Hepatocyte (in vitro differentiated cells): ENCODE measurements around the gene RHOA. TPM values are rescaled to one million over a fixed set of nuclear protein-coding genes. Genes with fewer than 3 reads are reported as not detected.

ENCODE experiments used
- DNase-seq: peaks from one replicate; pipeline ENCODE4 v3.0.0-alpha.2; 2016; ENCODE audit warnings: low spot score
- H2AFZ ChIP-seq: fragments of 200-600 bp; sonication (generic); 2 replicates; pipeline ENCODE4 v1.6.0; 2016; ENCODE audit warnings: antibody characterized with exemption, mild to moderate bottlenecking
- H3K27ac ChIP-seq: fragments of 200-600 bp; sonication (generic); 2 replicates; pipeline ENCODE4 v1.5.1; 2016; ENCODE audit warnings: mild to moderate bottlenecking
- H3K27me3 ChIP-seq: fragments of 200-600 bp; sonication (generic); 2 replicates; pipeline ENCODE4 v1.6.1; 2016
- H3K36me3 ChIP-seq: fragments of 200-600 bp; sonication (generic); replicated peaks from 2 replicates; pipeline ENCODE4 v1.5.1; 2016; ENCODE audit warnings: low read depth; ENCODE audit not compliant: insufficient read depth
- H3K4me1 ChIP-seq: fragments of 200-600 bp; sonication (generic); 2 replicates; pipeline ENCODE4 v1.5.1; 2016; ENCODE audit warnings: mild to moderate bottlenecking, moderate library complexity; ENCODE audit not compliant: insufficient read depth
- H3K4me2 ChIP-seq: fragments of 200-600 bp; sonication (generic); 2 replicates; pipeline ENCODE4 v1.6.0; 2016
- H3K4me3 ChIP-seq: fragments of 200-600 bp; sonication (generic); 2 replicates; pipeline ENCODE4 v1.5.1; 2016; ENCODE audit warnings: mild to moderate bottlenecking
- H3K79me2 ChIP-seq: fragments of 200-600 bp; sonication (generic); 2 replicates; pipeline ENCODE4 v1.6.0; 2017; ENCODE audit warnings: mild to moderate bottlenecking
- H3K9me2 ChIP-seq: fragments of 200-600 bp; sonication (generic); replicated peaks from 2 replicates; pipeline ENCODE4 v1.6.0; 2017; ENCODE audit warnings: mild to moderate bottlenecking; ENCODE audit not compliant: insufficient read depth
- H3K9me3 ChIP-seq: fragments of 200-600 bp; sonication (generic); 2 replicates; pipeline ENCODE4 v1.5.1; 2016; ENCODE audit warnings: low read depth, mild to moderate bottlenecking
- H4K20me1 ChIP-seq: fragments of 200-600 bp; sonication (generic); 2 replicates; pipeline ENCODE4 v1.6.0; 2016; ENCODE audit warnings: mild to moderate bottlenecking; ENCODE audit not compliant: insufficient read depth, poor library complexity, severe bottlenecking
- CTCF ChIP-seq: fragments of 200-600 bp; sonication (generic); IDR thresholded peaks from 2 replicates; pipeline ENCODE4 v1.5.1; 2016; ENCODE audit warnings: antibody characterized with exemption, mild to moderate bottlenecking; ENCODE audit not compliant: poor library complexity
- EZH2 ChIP-seq: fragments of 200-600 bp; sonication (generic); IDR thresholded peaks from 2 replicates; pipeline ENCODE4 v1.6.1; 2016; ENCODE audit warnings: antibody characterized with exemption, mild to moderate bottlenecking, borderline replicate concordance
- EZH2phosphoT487 ChIP-seq: fragments of 200-600 bp; sonication (generic); IDR thresholded peaks from one replicate; pipeline ENCODE4 v1.6.1; 2018; ENCODE audit warnings: antibody characterized with exemption, mild to moderate bottlenecking, low read depth, moderate library complexity; ENCODE audit not compliant: unreplicated experiment, severe bottlenecking
- WGBS: methylation state at CpG from one replicate; pipeline ENCODE4 v1.1.6; 2016; ENCODE audit warnings: low lambda C conversion rate; ENCODE audit errors: missing lambda C conversion rate; 5-methylcytosine and 5-hydroxymethylcytosine counted together
- polyA plus RNA-seq: library from polyadenylated mRNA; unstranded; fragments of >200 nt; fragmentation: Nextera tagmentation; extraction: Ambion mirVana; gene quantifications from 2 replicates; pipeline ENCODE4 v1.2.1, GENCODE V29; 2016
- total RNA-seq: library from RNA; depleted of rRNA; stranded (reverse); fragments of >200 nt; gene quantifications from 2 replicates; pipeline ENCODE4 v1.2.3, GENCODE V29; 2014

Gene RHOA
- total and polyA plus RNA-seq, 2 experiments from 2014 or later: 392 to 434 TPM

- no peaks in the 10 kb centered on the region for H3K36me3 ChIP-seq
- 96% methylated on average over 1 of the region's 1 CpG for WGBS
These were observed 97.7 kb downstream of the RHOA start for GRCh38 chr3:49313896-49314688.

DNA sequence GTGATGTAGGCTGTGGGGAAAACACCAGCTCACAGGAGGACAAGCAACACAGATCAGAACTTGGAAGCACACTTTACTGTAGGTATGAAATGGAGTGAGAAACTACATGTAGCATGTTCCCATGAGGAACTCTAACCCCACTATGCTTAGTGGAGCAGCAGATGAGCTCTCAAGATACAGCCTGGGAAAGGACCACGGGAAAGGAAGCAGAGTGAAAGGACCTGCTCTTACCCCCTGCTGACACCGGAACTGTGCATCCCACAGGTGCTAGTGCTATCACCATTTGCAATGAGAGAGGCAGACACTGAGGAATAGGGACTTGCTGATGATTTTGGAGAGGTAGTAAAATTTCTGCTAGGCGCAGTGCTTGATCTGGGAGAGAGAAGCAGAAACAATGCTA is 100.5 kb downstream of the RHOA start:
- Histone ChIP-seq H3K79me2 (no peaks in the 10 kb centered on the region), H3K9me2 (no peaks in the 10 kb centered on the region), H4K20me1 (no peaks in the 10 kb centered on the region), H3K9me3 (no peaks in the 10 kb centered on the region), H3K4me3 (no peak overlapping the region), H3K27ac (no peak overlapping the region), H3K4me1 (no peaks in the 10 kb centered on the region), H3K4me2 (no peak overlapping the region), H3K27me3 (no peaks in the 10 kb centered on the region), H2AFZ (no peak overlapping the region), H3K36me3 (no peaks in the 10 kb centered on the region)
- DNase-seq: no peak
- TF ChIP-seq EZH2phosphoT487: no peak
- no peak for TF ChIP-seq CTCF
- TF ChIP-seq EZH2: no peak
- 94% methylated on average over 3 of the region's 3 CpGs for WGBS

More at GRCh38 chr3:49313896-49314688, 97.7 kb downstream of the RHOA start:
- no peak overlapping the region for H2AFZ ChIP-seq
- no peaks in the 10 kb centered on the region for H3K4me1 ChIP-seq
- H3K27me3 ChIP-seq: no peaks in the 10 kb centered on the region
- no peak for DNase-seq
- H4K20me1 ChIP-seq: no peaks in the 10 kb centered on the region
- no peaks in the 10 kb centered on the region for H3K79me2 ChIP-seq
- no peaks in the 10 kb centered on the region for H3K9me3 ChIP-seq
- H3K9me2 ChIP-seq: no peaks in the 10 kb centered on the region
- no peak overlapping the region for H3K4me2 ChIP-seq
- no peak overlapping the region for H3K4me3 ChIP-seq
- TF ChIP-seq EZH2phosphoT487 (no peak), EZH2 (no peak), CTCF (no peak)
- no peak overlapping the region for H3K27ac ChIP-seq

DNA sequence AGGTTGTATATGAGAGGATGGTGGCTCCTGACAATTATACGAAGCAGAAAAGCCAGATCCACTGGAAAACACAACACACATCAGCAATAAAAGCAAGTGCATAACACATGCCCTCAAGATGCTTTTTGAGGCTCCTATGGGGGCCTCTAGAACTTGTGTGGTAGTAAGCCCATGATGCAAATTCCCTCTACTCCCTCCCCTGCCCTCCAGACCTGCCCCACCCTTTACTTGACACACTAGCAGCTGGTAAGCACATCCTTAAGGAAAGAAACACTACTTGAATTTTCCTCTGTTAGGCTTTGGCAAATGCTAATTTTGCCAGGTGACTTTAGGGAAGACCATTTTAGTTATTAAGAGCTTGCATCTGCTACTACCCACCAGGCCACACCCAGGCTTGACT is 101.1 kb downstream of the RHOA start:
- no peak for DNase-seq
- no peak for TF ChIP-seq CTCF
- TF ChIP-seq EZH2phosphoT487: no peak
- no peak for TF ChIP-seq EZH2
- H3K4me1 ChIP-seq: no peaks in the 10 kb centered on the region
- H3K27me3 ChIP-seq: no peaks in the 10 kb centered on the region
- no peak overlapping the region for H3K4me3 ChIP-seq
- WGBS: 100% methylated on average over 1 of the region's 1 CpG
- H2AFZ ChIP-seq: no peak overlapping the region
- H4K20me1 ChIP-seq: no peaks in the 10 kb centered on the region
- no peaks in the 10 kb centered on the region for H3K9me2 ChIP-seq
- no peaks in the 10 kb centered on the region for H3K9me3 ChIP-seq
- H3K27ac ChIP-seq: no peak overlapping the region
- no peak overlapping the region for H3K4me2 ChIP-seq
- no peaks in the 10 kb centered on the region for H3K79me2 ChIP-seq
- no peaks in the 10 kb centered on the region for H3K36me3 ChIP-seq

Other genes starting within 250 kb of the RHOA start
- 36.5 and 40.9 TPM in 2 replicates for gene CCDC71, start 245.6 kb downstream of the RHOA start, total RNA-seq
- 0.09 and 0.60 TPM in 2 replicates for gene CCDC71, start 245.6 kb downstream of the RHOA start, polyA plus RNA-seq
- gene KLHDC8B, start 240.4 kb downstream of the RHOA start, total RNA-seq: 54.6 and 72.0 TPM in 2 replicates
- gene KLHDC8B, start 240.4 kb downstream of the RHOA start, polyA plus RNA-seq: 86.4 and 97.1 TPM in 2 replicates
- gene C3orf62, start 134.7 kb downstream of the RHOA start, total RNA-seq: 1.8 and 4.5 TPM in 2 replicates
- 2.8 and 3.3 TPM in 2 replicates for gene C3orf62, start 134.7 kb downstream of the RHOA start, polyA plus RNA-seq
- 14.4 and 20.1 TPM in 2 replicates for gene USP4, start 71.9 kb downstream of the RHOA start, total RNA-seq
- gene USP4, start 71.9 kb downstream of the RHOA start, polyA plus RNA-seq: 23.9 and 26.5 TPM in 2 replicates
- 186 and 205 TPM in 2 replicates for gene GPX1, start 53.6 kb downstream of the RHOA start, total RNA-seq
- gene GPX1, start 53.6 kb downstream of the RHOA start, polyA plus RNA-seq: 437 and 440 TPM in 2 replicates
- 20.9 and 24.5 TPM in 2 replicates for gene TCTA, start 447 bp upstream of the RHOA start, total RNA-seq
- 30.1 and 31.6 TPM in 2 replicates for gene TCTA, start 447 bp upstream of the RHOA start, polyA plus RNA-seq
- 19.0 and 26.5 TPM in 2 replicates for gene AMT, start 10.5 kb upstream of the RHOA start, total RNA-seq
- gene AMT, start 10.5 kb upstream of the RHOA start, polyA plus RNA-seq: 32.7 and 39.7 TPM in 2 replicates
- 6.7 and 8.1 TPM in 2 replicates for gene NICN1, start 17.3 kb upstream of the RHOA start, total RNA-seq
- 10.4 and 14.0 TPM in 2 replicates for gene NICN1, start 17.3 kb upstream of the RHOA start, polyA plus RNA-seq
- 59.9 and 63.7 TPM in 2 replicates for gene DAG1, start 58.3 kb upstream of the RHOA start, total RNA-seq
- 44.6 and 50.3 TPM in 2 replicates for gene DAG1, start 58.3 kb upstream of the RHOA start, polyA plus RNA-seq
- gene BSN, start 142.5 kb upstream of the RHOA start, total RNA-seq: 0.16 and 0.37 TPM in 2 replicates
- 0.44 and 0.66 TPM in 2 replicates for gene BSN, start 142.5 kb upstream of the RHOA start, polyA plus RNA-seq